GM04503 (cell line): ENCODE results near the gene HOTAIR.

Source experiments
- DNase-seq: peaks from one replicate; pipeline ENCODE4 v3.0.0-alpha.2; 2012; ENCODE audit warnings: low read depth

The HOTAIR gene

DNA sequence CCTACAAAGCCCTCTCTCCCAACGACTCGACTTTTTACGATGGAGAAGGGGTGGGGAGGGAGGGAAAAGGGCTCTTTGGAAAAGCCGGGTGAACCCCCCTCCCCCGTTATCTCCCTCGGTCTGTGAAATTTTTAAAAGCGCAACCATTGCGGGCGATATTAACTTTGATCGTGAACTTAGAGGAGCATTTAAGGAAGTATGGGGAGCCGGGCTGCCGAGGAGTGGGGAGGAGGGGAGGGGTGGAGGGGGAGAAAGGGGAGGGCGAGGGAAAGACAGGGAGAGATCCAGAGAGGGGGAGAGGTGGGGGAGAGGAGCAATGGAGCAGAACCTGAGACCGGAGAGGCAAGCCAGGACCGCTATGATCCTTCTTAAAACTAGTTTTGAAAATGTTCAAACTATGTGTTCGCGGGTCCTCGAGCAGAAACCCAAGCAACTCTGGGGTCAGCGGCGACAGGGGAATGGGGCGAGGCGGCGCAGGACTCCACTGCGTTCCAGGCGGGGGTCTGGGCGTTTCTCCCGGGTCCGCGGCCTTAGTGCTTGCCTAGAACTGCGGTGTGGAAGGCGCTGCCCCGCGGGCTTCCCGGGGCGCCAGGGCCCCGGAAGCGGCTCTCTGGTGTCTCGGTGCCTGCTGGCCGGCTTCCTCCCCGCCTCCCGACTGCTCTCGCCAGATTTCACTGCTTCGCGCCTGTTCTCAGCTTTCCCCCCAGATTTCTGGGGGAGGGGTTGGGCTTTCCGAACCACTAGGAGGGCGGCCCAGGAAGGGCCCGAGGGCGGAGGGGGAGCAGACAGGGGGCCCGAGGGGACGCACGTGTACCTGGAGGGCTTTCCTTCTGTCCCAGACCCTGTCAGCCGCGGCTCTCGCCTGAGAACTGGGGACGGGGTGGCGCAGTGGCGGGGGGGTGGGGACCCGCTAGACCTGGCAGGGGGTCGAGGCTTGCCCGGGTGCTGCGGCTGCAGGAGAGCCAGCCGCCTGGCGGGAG is at the start of gene HOTAIR:
Gene HOTAIR (minus strand): TSS at position 871 of the 980 bp plus-strand sequence.
- DNase-seq: no peak

DNA sequence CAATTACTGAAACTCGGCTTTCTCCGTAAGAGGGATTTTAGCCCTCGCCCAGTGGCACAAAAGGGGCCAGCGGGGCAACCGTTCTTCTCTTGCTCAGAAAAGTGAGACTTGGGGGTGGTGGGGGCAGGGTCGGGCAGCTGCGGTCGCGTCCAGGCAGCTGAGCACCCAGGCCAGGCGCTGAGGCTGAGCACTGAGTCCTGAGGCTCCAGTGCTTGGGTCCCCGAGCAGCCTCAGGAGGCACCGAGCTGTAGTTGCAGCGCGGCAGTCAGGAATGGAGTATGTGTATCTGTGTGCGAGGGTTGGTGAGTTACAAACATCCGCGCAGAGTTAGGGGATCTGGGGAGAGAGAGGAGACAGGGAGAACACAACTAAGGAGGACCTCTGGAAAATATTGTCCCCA is 49.4 kb upstream of the HOTAIR start:
- DNase-seq: peak; percentile 18

DNA sequence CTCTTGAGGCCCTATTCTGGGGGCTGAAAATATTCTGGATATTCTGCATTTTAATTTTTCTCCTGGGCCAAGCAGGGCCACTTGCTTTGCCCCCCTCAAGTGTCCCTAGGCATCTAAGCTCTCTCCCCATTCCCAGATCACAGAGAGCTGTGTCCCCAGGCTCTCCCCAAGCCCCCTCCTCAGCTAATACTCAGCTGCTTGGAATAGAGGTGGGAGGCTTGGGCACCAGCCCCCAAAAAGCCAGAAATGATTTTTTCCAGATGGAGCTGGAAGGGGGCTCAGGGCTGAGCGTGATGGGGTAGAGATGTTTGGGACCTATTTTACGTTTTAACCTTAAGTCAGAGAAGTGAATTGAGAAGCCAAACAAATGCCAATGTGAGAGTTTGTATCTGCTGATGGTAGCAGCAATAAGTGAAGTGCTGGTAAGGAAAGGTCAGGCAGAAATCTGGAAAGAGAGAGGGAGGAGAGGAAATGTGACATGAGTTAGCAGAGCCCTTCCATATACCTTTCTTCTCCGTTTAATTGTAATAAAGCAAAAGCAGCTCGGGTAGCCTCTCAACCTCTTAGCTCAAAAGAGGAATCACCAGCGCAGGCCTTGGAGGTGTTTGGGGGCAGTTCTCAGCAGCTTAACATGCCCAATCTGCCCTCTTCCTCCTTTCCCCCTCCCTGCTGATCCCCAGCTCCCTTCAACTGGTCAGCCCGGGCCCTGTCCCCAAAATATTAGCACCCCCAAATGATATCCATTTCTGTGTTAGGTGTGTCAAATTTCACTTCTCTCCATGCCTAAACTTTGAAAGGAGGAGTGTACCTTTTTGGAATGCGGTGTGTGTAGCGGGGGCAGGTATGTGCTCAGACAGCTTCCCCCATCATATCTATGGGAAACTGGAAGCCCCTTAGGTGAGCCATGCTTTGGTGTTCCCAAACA is 48.5 kb upstream of the HOTAIR start:
- peak; percentile 6 for DNase-seq

DNA sequence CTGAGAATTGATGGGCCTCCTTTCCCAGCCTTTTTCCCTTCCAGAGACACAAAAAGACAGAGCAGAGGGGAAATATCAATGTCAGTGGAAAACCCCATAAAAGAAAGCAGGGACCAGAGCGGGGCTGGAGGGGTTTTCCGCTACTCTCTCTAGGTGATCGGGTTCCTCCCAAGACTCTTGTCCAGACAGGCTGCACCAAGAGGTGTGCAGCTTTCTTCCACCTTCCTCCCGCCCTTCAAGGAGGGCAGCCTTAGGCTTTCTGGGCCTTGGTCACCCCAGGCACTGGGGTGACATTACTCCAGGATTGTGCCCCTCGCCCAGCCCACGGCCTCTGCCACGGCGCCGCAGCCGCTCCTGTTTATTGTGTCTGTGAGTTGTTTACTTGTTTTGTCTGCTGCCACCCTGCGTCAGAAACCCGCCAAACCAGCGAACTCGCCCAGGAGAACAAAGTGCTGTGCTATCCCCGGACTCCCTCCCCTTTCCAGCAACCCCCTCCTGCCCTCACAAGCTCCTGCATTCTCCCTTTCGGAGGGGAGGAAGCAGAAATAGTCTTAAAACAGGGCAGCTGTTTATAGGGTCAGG is 46.8 kb upstream of the HOTAIR start:
- DNase-seq: peak; percentile 26

DNA sequence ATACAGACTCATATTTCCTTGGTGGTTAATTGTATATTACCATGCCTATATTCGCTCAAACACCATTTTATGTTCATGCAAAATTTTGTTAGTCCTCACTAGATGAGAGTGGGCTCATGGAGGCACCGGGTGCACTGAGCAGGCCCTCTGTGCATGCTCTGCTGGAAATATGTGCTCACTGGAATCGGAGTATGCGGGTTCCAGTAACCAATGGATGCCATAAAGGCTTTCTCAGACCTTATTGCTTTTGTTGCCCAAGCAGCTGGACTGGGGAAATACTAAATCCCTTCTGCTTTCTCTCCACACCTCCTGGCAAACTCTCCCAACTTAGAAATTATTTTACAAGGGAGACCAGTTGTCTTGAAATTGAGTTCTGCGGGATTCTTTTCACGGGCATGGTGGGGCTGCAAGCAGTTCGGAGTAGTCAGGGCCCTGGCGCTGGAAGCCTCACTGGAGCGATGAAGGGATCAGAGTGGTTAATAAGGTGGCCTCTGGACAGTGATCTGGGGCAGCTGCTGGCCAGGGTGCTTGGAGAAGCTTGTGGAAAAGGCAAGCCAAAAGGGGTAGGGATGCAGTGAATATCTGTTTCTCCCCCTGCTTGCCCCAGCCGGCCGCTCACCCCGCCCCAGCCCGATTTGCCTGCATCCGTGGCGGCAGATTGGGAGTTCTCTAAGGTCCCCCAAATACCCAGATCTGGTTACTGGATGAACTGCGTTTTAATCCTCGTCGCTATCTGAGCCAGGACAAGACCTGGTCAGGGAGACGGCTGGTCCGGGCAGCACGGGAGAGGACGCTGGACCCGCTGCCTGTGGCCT is 46.0 kb upstream of the HOTAIR start:
- DNase-seq: peak; percentile 11

DNA sequence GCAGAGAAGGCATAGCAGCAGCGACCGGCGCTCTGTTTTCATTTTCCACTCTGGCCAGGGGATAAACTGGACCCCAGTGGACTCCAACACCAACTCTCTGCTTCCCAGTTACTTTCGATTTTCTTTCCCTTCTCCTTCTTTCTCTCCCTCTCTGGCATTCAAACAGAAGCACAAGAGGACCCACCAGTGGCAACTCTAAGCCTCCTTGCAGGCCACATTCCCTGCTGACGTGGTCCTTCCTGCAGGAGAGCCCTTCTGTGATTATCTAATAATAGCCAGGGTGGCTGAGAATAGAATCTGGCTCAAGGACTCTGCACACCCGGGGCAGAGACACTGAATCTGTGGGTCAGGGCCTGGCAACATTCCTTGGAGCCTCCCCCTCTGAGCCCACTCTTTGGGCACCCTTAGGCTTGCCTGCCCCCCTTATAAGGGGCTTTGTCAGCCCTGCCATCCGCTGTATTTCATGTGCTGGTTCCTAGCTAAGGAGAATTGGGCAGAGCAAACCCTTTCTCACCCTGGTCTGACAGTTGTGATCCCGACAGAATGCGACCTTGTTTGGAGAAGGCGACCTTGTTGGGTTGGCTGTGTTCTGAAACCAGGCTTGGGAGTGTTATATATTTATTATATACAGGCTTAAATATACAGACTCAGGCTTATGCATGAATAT is 45.3 kb upstream of the HOTAIR start:
- DNase-seq: no peak

DNA sequence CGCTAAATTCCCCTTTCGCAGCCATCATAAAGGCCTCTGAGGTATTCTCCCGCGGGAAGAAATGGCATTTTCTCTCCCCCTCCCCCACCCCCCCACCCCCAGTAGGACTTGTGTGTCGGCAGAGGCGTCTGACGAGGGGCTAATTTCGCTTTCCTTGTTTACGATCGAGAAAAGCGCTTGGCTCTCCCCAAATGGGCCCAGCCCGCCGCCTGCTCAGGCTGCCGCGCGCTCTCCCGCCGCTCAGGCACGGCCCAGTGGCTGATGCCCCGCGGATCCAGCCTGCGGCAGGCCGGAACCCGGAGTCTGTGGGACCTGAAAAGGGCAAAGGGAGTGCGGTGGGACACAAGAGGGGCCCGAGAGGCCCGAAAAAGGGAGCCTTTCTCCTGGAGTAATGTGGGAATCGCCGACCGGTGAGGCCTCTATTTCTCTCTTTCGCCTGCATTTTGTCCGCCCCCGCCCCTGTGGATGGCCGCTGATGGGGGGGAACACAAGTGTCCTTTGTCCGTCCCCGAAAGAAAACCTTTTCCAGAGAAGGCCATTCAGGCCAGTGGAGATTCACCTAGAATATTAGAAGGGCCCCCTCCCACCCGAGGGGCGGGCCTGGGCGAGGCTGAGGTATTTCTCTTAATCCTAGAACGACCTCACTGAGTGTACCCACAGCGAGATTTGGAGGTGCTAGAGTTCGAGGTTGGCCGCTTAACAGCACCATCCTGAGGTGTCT is 44.5 kb upstream of the HOTAIR start:
- no peak for DNase-seq

DNA sequence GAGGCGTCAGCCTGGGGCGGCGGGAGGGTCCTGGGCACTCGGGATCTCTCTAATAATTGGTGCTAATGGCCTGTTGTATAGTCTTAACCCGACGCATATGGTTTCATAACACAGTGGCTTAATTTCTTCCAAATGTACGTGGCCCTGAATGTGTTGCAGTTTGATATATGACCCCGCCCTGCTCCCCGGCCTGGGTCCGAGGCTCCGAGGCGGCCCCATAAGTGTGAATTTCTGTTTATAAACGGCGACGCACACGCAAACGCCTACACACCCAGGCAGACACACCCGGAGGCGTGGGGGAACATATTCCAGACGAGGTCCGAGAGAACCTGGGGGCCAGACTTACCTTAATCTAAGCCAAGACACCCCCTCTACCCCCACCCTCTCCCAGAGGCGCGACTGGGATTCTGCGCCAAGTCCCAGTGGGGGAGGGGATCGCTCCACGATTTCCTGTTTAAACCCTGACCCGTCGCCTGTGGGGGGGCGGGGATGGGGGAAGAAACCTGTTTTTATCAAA is 43.8 kb upstream of the HOTAIR start:
- DNase-seq: no peak

DNA sequence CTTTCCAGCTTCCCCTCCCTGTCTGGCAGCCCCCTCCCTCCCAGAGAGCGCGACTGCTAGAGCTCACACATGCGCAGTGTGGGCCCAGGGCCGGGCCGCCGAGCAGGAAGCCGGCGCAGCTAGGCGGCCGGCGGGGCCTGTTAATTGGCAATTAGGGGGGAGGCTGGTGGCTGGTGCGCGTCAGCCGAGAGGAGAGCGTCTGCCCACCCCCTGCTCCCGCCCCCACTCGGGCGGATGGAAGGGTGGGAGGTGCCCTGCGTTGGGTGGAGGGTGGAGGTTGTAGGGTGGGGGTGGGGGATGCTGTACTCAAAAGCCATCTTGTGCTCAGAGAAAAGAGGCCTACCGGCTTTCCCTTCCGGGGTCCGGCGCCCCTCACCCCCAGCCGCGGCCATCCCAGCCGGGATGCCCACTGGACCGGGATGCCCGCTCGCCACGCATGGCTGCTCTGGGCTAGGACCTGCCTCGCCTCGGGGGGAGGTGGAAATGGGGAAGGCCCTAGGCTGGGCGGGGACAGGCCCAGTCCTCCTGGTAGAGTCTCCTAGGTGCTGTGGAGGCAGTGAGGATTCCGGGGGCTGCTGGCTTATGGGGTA is 43.2 kb upstream of the HOTAIR start:
- DNase-seq: no peak

DNA sequence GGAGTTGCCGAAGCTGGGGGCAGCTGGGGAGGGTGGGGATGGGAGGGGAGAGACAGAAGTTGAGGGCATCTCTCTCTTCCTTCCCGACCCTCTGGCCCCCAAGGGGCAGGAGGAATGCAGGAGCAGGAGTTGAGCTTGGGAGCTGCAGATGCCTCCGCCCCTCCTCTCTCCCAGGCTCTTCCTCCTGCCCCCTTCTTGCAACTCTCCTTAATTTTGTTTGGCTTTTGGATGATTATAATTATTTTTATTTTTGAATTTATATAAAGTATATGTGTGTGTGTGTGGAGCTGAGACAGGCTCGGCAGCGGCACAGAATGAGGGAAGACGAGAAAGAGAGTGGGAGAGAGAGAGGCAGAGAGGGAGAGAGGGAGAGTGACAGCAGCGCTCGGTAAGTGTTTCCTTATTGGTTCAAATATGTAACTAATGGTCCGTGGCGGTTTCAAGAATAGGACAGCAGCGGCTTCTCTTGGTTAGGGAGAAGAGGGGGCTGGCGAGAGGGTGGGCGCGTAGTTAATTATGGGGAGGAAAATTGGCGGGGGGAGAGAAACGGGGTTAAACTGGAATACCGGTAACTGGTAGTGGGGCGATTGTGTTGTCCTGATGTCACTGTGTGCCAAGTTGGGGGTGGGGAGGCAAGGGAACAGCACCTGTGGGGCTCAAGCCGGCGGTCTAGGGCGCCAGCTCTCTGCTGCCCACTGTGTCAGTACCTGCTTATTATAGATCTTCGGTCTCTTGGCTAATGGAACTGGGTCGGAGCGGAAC is 42.5 kb upstream of the HOTAIR start:
- no peak for DNase-seq

DNA sequence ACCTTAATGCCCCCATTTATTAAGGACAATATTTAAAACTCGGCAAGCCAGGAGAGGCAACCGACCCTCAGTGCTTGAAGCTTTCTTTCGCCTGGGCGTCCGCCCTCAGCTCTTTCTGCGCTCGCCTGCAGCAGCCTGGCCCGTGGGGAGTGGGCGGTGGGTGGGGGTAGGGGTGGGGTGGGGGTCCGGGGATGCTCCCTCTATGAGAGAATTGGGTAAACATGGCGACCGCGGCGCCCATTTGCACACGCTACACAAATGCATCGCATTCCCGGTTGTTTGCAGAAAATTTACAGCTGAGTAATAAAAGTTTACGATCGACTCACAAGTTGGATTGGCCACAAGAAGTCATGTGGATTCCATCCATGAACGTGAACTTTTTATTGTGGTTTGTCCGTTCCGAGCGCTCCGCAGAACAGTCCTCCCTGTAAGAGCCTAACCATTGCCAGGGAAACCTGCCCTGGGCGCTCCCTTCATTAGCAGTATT is 41.8 kb upstream of the HOTAIR start:
- peak; percentile 88 for DNase-seq

DNA sequence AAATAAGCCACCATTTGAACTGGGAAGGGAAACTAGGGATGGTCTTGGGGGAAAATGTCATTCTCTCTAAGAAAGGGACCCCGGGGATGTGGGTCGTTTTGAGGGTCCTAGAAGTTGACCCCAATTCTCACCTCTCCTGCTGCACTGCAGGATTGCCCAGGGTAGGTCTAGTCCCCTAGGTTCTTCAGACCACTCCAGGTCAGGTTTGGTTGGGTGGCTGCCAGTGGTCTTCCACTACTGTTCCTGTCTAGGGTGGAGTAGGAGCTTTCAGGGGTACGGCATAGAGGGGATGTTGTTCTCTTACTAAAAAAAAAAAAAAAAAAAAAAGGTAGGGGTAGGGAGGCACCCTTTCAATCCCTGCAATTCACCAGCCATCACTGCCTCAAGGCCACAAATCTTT is 41.3 kb upstream of the HOTAIR start:
- DNase-seq: no peak

DNA sequence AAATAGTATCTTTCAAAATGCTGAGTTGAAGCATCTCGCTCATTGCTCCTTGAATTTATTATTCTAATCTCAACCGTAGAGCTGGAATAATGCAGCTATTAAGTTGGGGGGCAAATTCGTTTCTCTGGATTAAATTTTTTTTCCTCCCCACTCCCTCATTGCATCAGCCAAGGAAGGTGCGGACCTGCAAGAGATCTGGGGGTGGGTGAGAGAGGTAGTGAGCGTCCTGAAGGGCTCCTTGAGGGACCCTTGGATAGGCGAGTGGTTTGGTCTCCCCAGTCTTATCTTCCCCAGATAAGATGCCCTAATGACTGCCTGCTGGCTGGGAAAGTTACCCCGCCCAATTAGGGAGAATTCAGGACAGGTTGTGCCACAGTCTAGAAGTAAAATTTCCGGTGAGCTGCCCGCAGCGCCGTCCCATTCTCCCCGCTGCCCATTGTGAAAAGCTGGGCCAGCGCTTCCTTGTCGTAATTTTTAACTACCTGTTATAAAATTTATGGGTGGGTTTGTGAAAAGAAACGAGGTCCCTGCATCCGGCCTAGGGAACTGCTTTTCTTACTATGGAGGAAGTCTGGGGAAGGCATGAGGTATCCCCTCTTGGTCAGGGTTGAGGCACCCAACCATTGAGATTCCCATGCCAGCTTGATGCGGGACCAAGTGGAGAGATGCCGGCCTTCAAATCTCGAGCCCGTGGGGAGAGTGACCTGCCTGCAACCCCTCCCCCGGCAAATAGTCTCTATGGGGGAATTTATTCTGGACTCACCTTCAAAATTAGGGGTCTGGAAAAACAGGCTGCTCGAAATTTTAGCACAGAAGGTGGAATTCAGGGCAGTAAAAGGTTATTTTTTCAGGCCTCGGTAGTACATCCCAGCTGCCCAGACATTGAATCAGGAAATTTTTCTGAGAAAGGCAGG is 40.5 kb upstream of the HOTAIR start:
- no peak for DNase-seq

DNA sequence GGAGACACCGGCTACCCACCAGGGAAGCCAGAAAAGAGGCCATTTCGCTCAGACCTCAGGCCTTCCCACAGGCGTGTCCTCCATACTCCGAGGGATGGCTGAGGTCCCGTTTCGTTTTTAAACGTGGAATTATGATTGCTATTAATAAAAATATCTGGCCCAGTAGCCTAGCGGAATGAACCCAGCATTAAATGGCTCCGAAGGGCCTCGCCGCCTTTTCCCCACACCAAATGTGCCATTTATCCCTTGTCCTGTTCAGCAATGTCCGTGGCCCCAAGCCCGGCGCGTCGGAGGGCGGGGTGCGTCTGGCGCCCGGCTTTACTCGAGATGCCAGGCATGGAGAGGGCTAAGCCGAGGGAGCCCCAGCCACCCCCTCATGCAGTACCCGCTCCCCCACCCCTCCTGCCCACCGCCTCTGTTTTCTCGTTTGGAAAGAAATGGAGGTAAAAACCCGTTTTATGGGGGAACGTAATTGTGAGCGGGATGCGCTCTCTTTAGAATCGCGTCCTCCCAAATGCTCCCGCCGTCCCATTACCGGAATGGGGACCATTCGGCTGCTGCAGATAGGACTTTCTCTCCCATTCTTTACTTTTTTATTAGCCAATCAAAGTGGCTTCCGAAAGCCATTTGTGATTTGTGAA is 39.7 kb upstream of the HOTAIR start:
- DNase-seq: no peak

DNA sequence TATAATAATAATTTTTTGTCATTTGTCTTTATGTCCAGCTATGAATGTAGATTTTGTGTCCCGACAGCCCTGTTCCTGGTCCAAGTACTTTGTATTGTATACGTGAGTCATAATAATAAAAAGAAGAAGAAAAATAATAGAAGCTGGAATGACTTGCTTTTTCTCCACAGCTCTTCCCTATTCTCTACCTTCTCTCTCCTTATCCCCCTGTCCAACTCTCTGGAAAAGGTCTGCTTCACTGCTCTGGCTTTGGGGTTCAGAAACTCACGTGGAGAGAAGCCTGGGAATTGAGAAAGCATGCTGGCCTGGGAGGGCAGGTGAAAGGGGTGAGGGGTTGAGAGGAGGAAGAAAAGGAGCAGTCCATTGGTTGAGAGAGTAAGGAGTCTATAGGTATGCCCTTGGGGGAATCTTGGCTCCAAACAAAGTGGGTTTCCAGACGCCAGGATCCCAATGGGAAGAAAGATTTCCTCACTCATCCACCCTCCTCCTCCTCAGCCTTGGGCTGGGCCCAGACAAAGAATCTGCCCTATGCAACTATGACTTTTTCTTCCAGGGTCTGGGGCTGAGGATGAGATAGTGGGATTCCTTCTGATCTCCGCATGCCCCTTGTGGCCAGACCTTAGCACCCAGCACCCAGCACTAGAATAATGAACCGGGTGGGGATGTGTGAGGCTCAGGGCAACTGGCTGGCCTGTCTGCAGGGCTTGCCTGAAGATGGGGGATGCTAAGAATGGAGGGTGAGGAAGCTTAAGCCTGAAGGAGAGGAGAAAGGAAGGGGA is 38.1 kb upstream of the HOTAIR start:
- DNase-seq: no peak
